H9 (cell line): Measurements from ENCODE around the gene FAAP100. TPM values are rescaled to one million over a fixed set of nuclear protein-coding genes. Genes with fewer than 3 reads are reported as not detected.

Source experiments
- DNase-seq: peaks from one replicate; pipeline ENCODE4 v3.0.0-alpha.2; 2017
- H2AFZ ChIP-seq: one replicate; pipeline ENCODE4 v1.6.1; 2013; ENCODE audit warnings: mild to moderate bottlenecking, low read length, control low read depth, moderate library complexity
- H2AK5ac ChIP-seq: 2 replicates; pipeline ENCODE4 v1.6.1; 2013; ENCODE audit warnings: low read length, control low read depth, mixed read lengths; ENCODE audit not compliant: insufficient read length
- H2BK120ac ChIP-seq: one replicate; pipeline ENCODE4 v1.6.1; 2013; ENCODE audit warnings: low read depth, mild to moderate bottlenecking, low read length, control low read depth, inconsistent platforms; ENCODE audit not compliant: poor library complexity, severe bottlenecking
- H2BK12ac ChIP-seq: 2 replicates; pipeline ENCODE4 v1.6.1; 2013; ENCODE audit warnings: low read length, control low read depth, mixed read lengths, low read depth; ENCODE audit not compliant: insufficient read length
- H2BK15ac ChIP-seq: 2 replicates; pipeline ENCODE4 v1.6.1; 2013; ENCODE audit warnings: low read depth, low read length, control low read depth
- H2BK20ac ChIP-seq: one replicate; pipeline ENCODE4 v1.6.1; 2013; ENCODE audit warnings: low read depth, mild to moderate bottlenecking, low read length, control low read depth, inconsistent platforms; ENCODE audit not compliant: poor library complexity, severe bottlenecking
- H2BK5ac ChIP-seq: 2 replicates; pipeline ENCODE4 v1.6.1; 2013; ENCODE audit warnings: low read length, control low read depth, mixed read lengths; ENCODE audit not compliant: insufficient read length
- H3K14ac ChIP-seq: 2 replicates; pipeline ENCODE4 v1.6.1; 2013; ENCODE audit warnings: low read length, control low read depth; ENCODE audit not compliant: insufficient read depth
- H3K18ac ChIP-seq: 2 replicates; pipeline ENCODE4 v1.6.1; 2013; ENCODE audit warnings: low read depth, mild to moderate bottlenecking, mixed read lengths, low read length, control low read depth; ENCODE audit not compliant: insufficient read length
- H3K23ac ChIP-seq: 2 replicates; pipeline ENCODE4 v1.6.1; 2013; ENCODE audit warnings: low read length, control low read depth, mixed read lengths, low read depth; ENCODE audit not compliant: insufficient read length
- H3K23me2 ChIP-seq: 2 replicates; pipeline ENCODE4 v1.6.1; 2013; ENCODE audit warnings: low read depth, mild to moderate bottlenecking, mixed read lengths, low read length, control low read depth; ENCODE audit not compliant: insufficient read length, poor library complexity, severe bottlenecking
- H3K27ac ChIP-seq: 2 replicates; pipeline ENCODE4 v1.5.1; 2013; ENCODE audit warnings: low read length, control low read depth, mixed read lengths, low read depth; ENCODE audit not compliant: insufficient read length
- H3K27me3 ChIP-seq: 2 replicates; pipeline ENCODE4 v1.6.1; 2013; ENCODE audit warnings: low read length, control low read depth, inconsistent platforms; ENCODE audit not compliant: insufficient read depth
- H3K4ac ChIP-seq: 2 replicates; pipeline ENCODE4 v1.6.1; 2013; ENCODE audit warnings: low read depth, mild to moderate bottlenecking, control low read depth, inconsistent platforms, low read length, moderate library complexity
- H3K4me1 ChIP-seq: 2 replicates; pipeline ENCODE4 v1.6.1; 2013; ENCODE audit warnings: low read length, control low read depth, inconsistent platforms; ENCODE audit not compliant: insufficient read depth
- H3K4me2 ChIP-seq: 2 replicates; pipeline ENCODE4 v1.6.1; 2013; ENCODE audit warnings: low read length, control low read depth, mixed read lengths; ENCODE audit not compliant: insufficient read length, insufficient read depth
- H3K56ac ChIP-seq: 2 replicates; pipeline ENCODE4 v1.6.1; 2013; ENCODE audit warnings: low read depth, mild to moderate bottlenecking, mixed read lengths, low read length, control low read depth; ENCODE audit not compliant: insufficient read length
- H3K79me1 ChIP-seq: 2 replicates; pipeline ENCODE4 v1.6.1; 2013; ENCODE audit warnings: low read depth, mild to moderate bottlenecking, moderate library complexity, low read length, control low read depth, inconsistent platforms; ENCODE audit not compliant: insufficient read depth, poor library complexity, severe bottlenecking
- H3K79me2 ChIP-seq: 2 replicates; pipeline ENCODE4 v1.6.1; 2013; ENCODE audit warnings: low read length, control low read depth, inconsistent platforms; ENCODE audit not compliant: insufficient read depth
- H3K9ac ChIP-seq: 2 replicates; pipeline ENCODE4 v1.6.1; 2013; ENCODE audit warnings: low read length, control low read depth, mixed read lengths; ENCODE audit not compliant: insufficient read length; ENCODE audit errors: extremely low read depth
- H3K9me3 ChIP-seq: one replicate; pipeline ENCODE4 v1.6.1; 2013; ENCODE audit warnings: low read depth, low read length, inconsistent platforms; ENCODE audit not compliant: control insufficient read depth
- H3T11ph ChIP-seq: one replicate; pipeline ENCODE4 v1.6.1; 2013; ENCODE audit warnings: mild to moderate bottlenecking, low read length, control low read depth, inconsistent platforms
- H4K20me1 ChIP-seq: one replicate; pipeline ENCODE4 v1.6.1; 2013; ENCODE audit not compliant: control insufficient read depth, insufficient read length, insufficient read depth
- H4K5ac ChIP-seq: 2 replicates; pipeline ENCODE4 v1.6.1; 2013; ENCODE audit warnings: low read depth, mild to moderate bottlenecking, mixed read lengths, low read length, control low read depth; ENCODE audit not compliant: insufficient read length
- H4K8ac ChIP-seq: replicated peaks from 2 replicates; pipeline ENCODE4 v1.6.1; 2013; ENCODE audit warnings: low read length, control low read depth, mixed read lengths, low read depth; ENCODE audit not compliant: insufficient read length
- H4K91ac ChIP-seq: 2 replicates; pipeline ENCODE4 v1.6.1; 2013; ENCODE audit warnings: low read depth, mild to moderate bottlenecking, moderate library complexity, mixed read lengths, low read length, control low read depth; ENCODE audit not compliant: insufficient read length
- H3K27ac Mint-ChIP-seq, 3 experiments: 2 replicates in 2 of 3; 3 replicates in 1 of 3; pipeline ENCODE4 v1.8.0; 2020 to 2021; ENCODE audit warnings: mixed read lengths in 3 of 3, mild to moderate bottlenecking in 1 of 3, moderate library complexity in 1 of 3
- H3K27me3 Mint-ChIP-seq: 2 replicates; pipeline ENCODE4 v1.8.0; 2021; ENCODE audit warnings: low read depth, mild to moderate bottlenecking, moderate library complexity, mixed read lengths
- H3K36me3 Mint-ChIP-seq, 3 experiments: 2 replicates in 2 of 3; 3 replicates in 1 of 3; pipeline ENCODE4 v1.8.0; 2020 to 2021; ENCODE audit warnings: low read depth in 3 of 3, mixed read lengths in 3 of 3; ENCODE audit not compliant: insufficient read depth in 1 of 3
- H3K4me1 Mint-ChIP-seq, 2 experiments: 2 replicates each; pipeline ENCODE4 v1.8.0; 2020; ENCODE audit warnings: mixed read lengths in 2 of 2
- H3K4me3 Mint-ChIP-seq, 2 experiments: 2 replicates in 1 of 2; 3 replicates in 1 of 2; pipeline ENCODE4 v1.8.0; 2020 to 2021; ENCODE audit warnings: mild to moderate bottlenecking in 2 of 2, mixed read lengths in 2 of 2, moderate library complexity in 1 of 2
- H3K9me3 Mint-ChIP-seq, 2 experiments: 2 replicates in 1 of 2; 3 replicates in 1 of 2; pipeline ENCODE4 v1.8.0; 2020; ENCODE audit warnings: mild to moderate bottlenecking in 2 of 2, mixed read lengths in 2 of 2, moderate library complexity in 1 of 2
- CTCF ChIP-seq: fragments of 200-600 bp; sonication (generic); conservative IDR thresholded peaks from 3 replicates; pipeline ENCODE4 v1.8.0; 2021; ENCODE audit warnings: antibody characterized with exemption, mild to moderate bottlenecking
- WGBS: extraction: QIAGEN DNeasy Blood & Tissue Kit; methylation state at CpG from one replicate; pipeline ENCODE4 v1.1.7; 2013; ENCODE audit warnings: missing lambda C conversion rate, low lambda C conversion rate, mixed read lengths; ENCODE audit not compliant: insufficient read length; ENCODE audit errors: extremely low coverage; 5-methylcytosine and 5-hydroxymethylcytosine counted together
- total RNA-seq: library from RNA; stranded (reverse); gene quantifications from 2 replicates; pipeline ENCODE4 v1.2.1, GENCODE V29; 2021

The FAAP100 gene
- total RNA-seq, 1 experiment from 2014 or later, result 54.0 TPM

GRCh38 chr17:81545160-81545949, 6.8 kb downstream of the FAAP100 start:
- Histone ChIP-seq H4K5ac (no peak overlapping the region), H3K9ac (no peak overlapping the region), H3K56ac (no peak overlapping the region), H3K79me1 (no peaks in the 10 kb centered on the region), H3K27ac (no peak overlapping the region), H3K9me3 (no peaks in the 10 kb centered on the region), H3K27me3 (no peaks in the 10 kb centered on the region), H3K18ac (no peak overlapping the region), H3K23me2 (no peaks in the 10 kb centered on the region), H4K8ac (no peak overlapping the region), H4K20me1 (peaks cover under 1% of the 10 kb centered on the region), H2BK12ac (no peak overlapping the region), H3K23ac (no peak overlapping the region), H4K91ac (no peak overlapping the region), H2BK20ac (no peak overlapping the region), H3K79me2 (no peaks in the 10 kb centered on the region), H3K14ac (no peak overlapping the region), H3K4ac (no peak overlapping the region), H2BK120ac (no peak overlapping the region), H2AK5ac (no peak overlapping the region), H3K4me2 (no peak overlapping the region), H3T11ph (no peak overlapping the region), H3K4me1 (no peaks in the 10 kb centered on the region), H2BK5ac (no peak overlapping the region), H2BK15ac (no peak overlapping the region), H2AFZ (no peak overlapping the region)
- Mint-ChIP-seq H3K4me3 (no peak overlapping the region), H3K4me1 (no peaks in the 10 kb centered on the region), H3K36me3 (peaks cover 23 to 59% (median 43%) of the 10 kb centered on the region in 3 experiments), H3K27me3 (no peaks in the 10 kb centered on the region), H3K27ac (no peak overlapping the region; a peak in 1 of 7 replicates), H3K9me3 (no peaks in the 10 kb centered on the region; a peak in 1 of 5 replicates)
- no peak for TF ChIP-seq CTCF
- no peak for DNase-seq
- WGBS, result no CpG with 5 or more reads among the region's 24 CpGs
